Aorta (tissue), 5 donors: ENCODE measurements around the gene C20orf141. TPM values are rescaled to one million over a fixed set of nuclear protein-coding genes. Genes with fewer than 3 reads are reported as not detected.

ENCODE experiments used
- ATAC-seq: fragments of 200-7000 bp; cut with Tn5 transposase; one replicate; pipeline ENCODE4 v1.9.1; 2022; ENCODE audit warnings: moderate library complexity; ENCODE audit not compliant: low FRiP score
- DNase-seq, 2 donors: peaks; one replicate each; pipeline ENCODE4 v3.0.0-alpha.2; 2020
- H3K27ac ChIP-seq, 2 donors: one replicate each; pipeline ENCODE4 v1.5.1; 2013; ENCODE audit warnings: low read length in 2 of 2, mild to moderate bottlenecking in 2 of 2, moderate library complexity in 2 of 2, control low read depth in 1 of 2, inconsistent platforms in 1 of 2, low read depth in 1 of 2
- H3K27me3 ChIP-seq, 2 donors: one replicate each; pipeline ENCODE4 v1.6.1; 2013; ENCODE audit warnings: control low read depth in 1 of 2, low read length in 1 of 2, mild to moderate bottlenecking in 1 of 2, moderate library complexity in 1 of 2; ENCODE audit not compliant: insufficient read depth in 2 of 2, control insufficient read depth in 1 of 2
- H3K36me3 ChIP-seq, 2 donors: one replicate each; pipeline ENCODE4 v1.6.1; 2013; ENCODE audit warnings: control low read depth in 1 of 2, low read length in 1 of 2, mild to moderate bottlenecking in 1 of 2; ENCODE audit not compliant: insufficient read depth in 2 of 2, control insufficient read depth in 1 of 2
- H3K4me1 ChIP-seq, 2 donors: one replicate each; pipeline ENCODE4 v1.6.1; 2013; ENCODE audit warnings: low read length in 2 of 2, control low read depth in 1 of 2, mild to moderate bottlenecking in 1 of 2, moderate library complexity in 1 of 2; ENCODE audit not compliant: insufficient read depth in 2 of 2, control insufficient read depth in 1 of 2
- H3K4me3 ChIP-seq, 2 donors: one replicate each; pipeline ENCODE4 v1.5.1; 2013; ENCODE audit warnings: low read length in 2 of 2, control low read depth in 1 of 2, mild to moderate bottlenecking in 1 of 2
- H3K9me3 ChIP-seq: one replicate; pipeline ENCODE4 v1.6.1; 2013; ENCODE audit warnings: mild to moderate bottlenecking, low read length; ENCODE audit not compliant: control insufficient read depth
- WGBS, 2 donors: extraction: QIAGEN DNeasy Blood & Tissue Kit; methylation state at CpG; one replicate each; pipeline ENCODE4 v1.1.7; 2013; 5-methylcytosine and 5-hydroxymethylcytosine counted together
- intact Hi-C, 2 donors: fragments of 100-400 bp; cut with DNase I; formaldehyde crosslinking; loops; one replicate each; pipeline versions ENCODE4 v1.14.2 to v1.15.0; 2022
- polyA plus RNA-seq, 2 donors: library from polyadenylated mRNA; stranded (reverse); fragments of 200-250 nt; gene quantifications; one replicate each; pipeline ENCODE4 v1.2.3, GENCODE V29; 2013
- total RNA-seq, 2 donors: library from RNA; stranded (reverse); fragmentation: NEBNext Ultra II Directional; extraction: Animal tissue kit (Norgen Biotek cat#: 25700); gene quantifications; one replicate each; pipeline ENCODE4 v1.2.1, GENCODE V29; 2021
- donor health status: healthy with polysubstance abuse.
- donor health status: Bipolar disorder and iron deficiency.
- donor health status: DM: no; HTN: no; CAD: no.
- donor health status: DM: no; HTN: no; CAD: no.
- donor health status: DM: yes; HTN: yes; CAD: no.

C20orf141 gene
- total and polyA plus RNA-seq, 4 donors: not detected

- no peak overlapping the region for H3K27ac ChIP-seq
- ATAC-seq (no peak), DNase-seq (no peak)
- no peaks in the 10 kb centered on the region for H3K4me1 ChIP-seq
- 85 to 91% methylated on average over 6 of the region's 6 CpGs for WGBS, 2 donors
- H3K9me3 ChIP-seq: no peaks in the 10 kb centered on the region
- no peaks in the 10 kb centered on the region for H3K27me3 ChIP-seq
- no peak overlapping the region for H3K4me3 ChIP-seq
- no peaks in the 10 kb centered on the region for H3K36me3 ChIP-seq
- intact Hi-C loops: loop anchor here in 1 of 2 donors (10.0 kb wide), 1 partner anchor 313 kb away; no protein-coding TSS in a partner anchor
These were observed 22.6 kb downstream of the C20orf141 start for GRCh38 chr20:2837221-2837960.

- 97 to 98% methylated on average over 19 of the region's 19 CpGs for WGBS, 2 donors
- no peak for ATAC-seq
These were observed 23.5 kb downstream of the C20orf141 start for GRCh38 chr20:2838170-2838797.

GRCh38 chr20:2838847-2839671 is 24.3 kb downstream of the C20orf141 start:
- ATAC-seq (no peak), DNase-seq (no peak)
- WGBS, 2 donors: 91 to 92% methylated on average over 15 of the region's 15 CpGs
- no peak overlapping the region for H3K4me3 ChIP-seq
- no peaks in the 10 kb centered on the region for H3K27me3 ChIP-seq
- no peaks in the 10 kb centered on the region for H3K9me3 ChIP-seq
- no peaks in the 10 kb centered on the region for H3K4me1 ChIP-seq
- intact Hi-C loops: loop anchor here in 1 of 2 donors (10.0 kb wide), 1 partner anchor 314 kb away; no protein-coding TSS in a partner anchor
- no peaks in the 10 kb centered on the region for H3K36me3 ChIP-seq
- no peak overlapping the region for H3K27ac ChIP-seq

More at GRCh38 chr20:2838170-2838797, 23.5 kb downstream of the C20orf141 start:
- Histone ChIP-seq H3K4me3 (no peak overlapping the region), H3K36me3 (no peaks in the 10 kb centered on the region), H3K4me1 (no peaks in the 10 kb centered on the region), H3K9me3 (no peaks in the 10 kb centered on the region), H3K27ac (no peak overlapping the region), H3K27me3 (no peaks in the 10 kb centered on the region)
- intact Hi-C loops: loop anchor here in 1 of 2 donors (10.0 kb wide), 1 partner anchor 313 kb away; no protein-coding TSS in a partner anchor
- DNase-seq: no peak

- Histone ChIP-seq H3K27me3 (no peaks in the 10 kb centered on the region), H3K4me3 (peak overlapping the region in 1 of 2 donors; percentile 97), H3K9me3 (no peaks in the 10 kb centered on the region), H3K4me1 (no peaks in the 10 kb centered on the region), H3K36me3 (no peaks in the 10 kb centered on the region), H3K27ac (no peak overlapping the region)
- WGBS, 2 donors: 82 to 93% methylated on average over 18 to 21 of the region's 21 CpGs
- no peak for DNase-seq
- ATAC-seq: no peak
- intact Hi-C loops: loop anchor here in 1 of 2 donors (10.0 kb wide), 1 partner anchor 315 kb away; no protein-coding TSS in a partner anchor
These were observed 24.9 kb downstream of the C20orf141 start for GRCh38 chr20:2839732-2840137.

GRCh38 chr20:2840138-2840966 is 25.6 kb downstream of the C20orf141 start, which contains the start of the genes PCED1A and VPS16:
TSS of gene PCED1A (minus strand) at chr20:2840655. CDS start at chr20:2839912, 743 bp downstream.
TSS of gene VPS16 (plus strand) at chr20:2840745. CDS start at chr20:2840775, 30 bp downstream.
- peak within 1 kb of the TSS; percentile 84 to 97 for H3K4me3 ChIP-seq
- peak within 1 kb of the TSS in 1 of 2 donors; percentile 92 for H3K27ac ChIP-seq
- no peaks in the 10 kb centered on the region for H3K4me1 ChIP-seq
- DNase-seq (peak; percentile 94 to 97), ATAC-seq (peak; percentile 98)
- intact Hi-C loops: no loop called here
- no peaks in the 10 kb centered on the region for H3K9me3 ChIP-seq
- WGBS, 2 donors: 2 to 3% methylated on average over 70 to 98 of the region's 98 CpGs
- H3K36me3 ChIP-seq: no peaks in the 10 kb centered on the region
- H3K27me3 ChIP-seq: no peaks in the 10 kb centered on the region

GRCh38 chr20:2840967-2841531 is 26.3 kb downstream of the C20orf141 start:
- no peaks in the 10 kb centered on the region for H3K36me3 ChIP-seq
- H3K4me1 ChIP-seq: no peaks in the 10 kb centered on the region
- H3K9me3 ChIP-seq: no peaks in the 10 kb centered on the region
- no peaks in the 10 kb centered on the region for H3K27me3 ChIP-seq
- peak overlapping the region; percentile 84 to 97 for H3K4me3 ChIP-seq
- DNase-seq (peak; percentile 88 to 93), ATAC-seq (peak; percentile 76)
- H3K27ac ChIP-seq: peak overlapping the region in 1 of 2 donors; percentile 25
- intact Hi-C loops: no loop called here
- WGBS, 2 donors: 2 to 3% methylated on average over 33 of the region's 33 CpGs

- no peak for DNase-seq
- no peak overlapping the region for H3K27ac ChIP-seq
- H3K4me3 ChIP-seq: no peak overlapping the region
- H3K27me3 ChIP-seq: no peaks in the 10 kb centered on the region
- 85 to 86% methylated on average over 2 of the region's 2 CpGs for WGBS, 2 donors
- no peaks in the 10 kb centered on the region for H3K36me3 ChIP-seq
- intact Hi-C loops: no loop called here
- no peaks in the 10 kb centered on the region for H3K4me1 ChIP-seq
- no peak for ATAC-seq
- no peaks in the 10 kb centered on the region for H3K9me3 ChIP-seq
These were observed 30.8 kb downstream of the C20orf141 start for GRCh38 chr20:2845607-2846006.
